Calu3 (cell line): ENCODE measurements around the gene TMEM271. TPM values are rescaled to one million over a fixed set of nuclear protein-coding genes. Genes with fewer than 3 reads are reported as not detected.

Experiments used
- BruUV-seq: library from RNA; stranded (reverse); fragments of 400-500 nt; replicated peaks from 2 replicates; lab custom pipeline; 2021; lab: Mats Ljungman, UMichigan
- CTCF ChIA-PET: fragments of 300-600 bp; sonication (Branson Sonifier 250); formaldehyde crosslinking; loops from one replicate; lab custom pipeline; 2022; ENCODE audit warnings: antibody characterized with exemption; lab: Charles Lee
- DNase-seq: peaks from one replicate; pipeline ENCODE4 v3.0.0; 2022
- H3K27ac Mint-ChIP-seq: one replicate; pipeline ENCODE4 v1.8.0; 2022; ENCODE audit warnings: mixed read lengths; ENCODE audit not compliant: unreplicated experiment
- H3K27me3 Mint-ChIP-seq: one replicate; pipeline ENCODE4 v1.8.0; 2022; ENCODE audit warnings: mixed read lengths; ENCODE audit not compliant: unreplicated experiment
- H3K36me3 Mint-ChIP-seq: one replicate; pipeline ENCODE4 v1.8.0; 2022; ENCODE audit warnings: mild to moderate bottlenecking, moderate library complexity, mixed read lengths; ENCODE audit not compliant: insufficient read depth, unreplicated experiment
- H3K4me1 Mint-ChIP-seq: one replicate; pipeline ENCODE4 v1.8.0; 2022; ENCODE audit warnings: mild to moderate bottlenecking, low read depth, mixed read lengths; ENCODE audit not compliant: unreplicated experiment
- H3K4me3 Mint-ChIP-seq: one replicate; pipeline ENCODE4 v1.8.0; 2022; ENCODE audit warnings: mild to moderate bottlenecking, low read depth, moderate library complexity, mixed read lengths; ENCODE audit not compliant: unreplicated experiment
- H3K9me3 Mint-ChIP-seq: one replicate; pipeline ENCODE4 v1.8.0; 2022; ENCODE audit warnings: low read depth, mixed read lengths; ENCODE audit not compliant: unreplicated experiment
- CTCF ChIP-seq: fragments of 200-600 bp; IDR thresholded peaks from one replicate; pipeline ENCODE4 v1.8.0; 2022; ENCODE audit warnings: antibody characterized with exemption; ENCODE audit not compliant: unreplicated experiment
- intact Hi-C: fragments of 100-400 bp; cut with micrococcal nuclease; formaldehyde crosslinking; loops from one replicate; pipeline ENCODE4 v1.10.0; 2022; ENCODE audit not compliant: unreplicated experiment
- total RNA-seq: library from RNA; stranded (reverse); gene quantifications from 2 replicates; pipeline ENCODE4 v1.2.3, GENCODE V29; 2022

TMEM271 gene
- total RNA-seq, 1 experiment from 2014 or later: not detected

- Mint-ChIP-seq H3K27ac (no peak overlapping the region), H3K27me3 (no peaks in the 10 kb centered on the region), H3K36me3 (peaks cover 34% of the 10 kb centered on the region), H3K4me1 (no peaks in the 10 kb centered on the region), H3K9me3 (peaks cover 7% of the 10 kb centered on the region), H3K4me3 (no peak overlapping the region)
- intact Hi-C loops: no loop called here
- no peak for DNase-seq
- no peak for TF ChIP-seq CTCF
- CTCF ChIA-PET: no interaction called here
- no TSS peak for BruUV-seq
These were observed 40.2 kb downstream of the TMEM271 start for GRCh38 chr4:535924-536281.

GRCh38 chr4:535181-535923, 40.7 kb downstream of the TMEM271 start:
- no TSS peak for BruUV-seq
- H3K27ac Mint-ChIP-seq: no peak overlapping the region
- H3K9me3 Mint-ChIP-seq: peaks cover 7% of the 10 kb centered on the region
- TF ChIP-seq CTCF: no peak
- H3K4me3 Mint-ChIP-seq: no peak overlapping the region
- no peaks in the 10 kb centered on the region for H3K27me3 Mint-ChIP-seq
- H3K4me1 Mint-ChIP-seq: no peaks in the 10 kb centered on the region
- CTCF ChIA-PET: no interaction called here
- DNase-seq: no peak
- intact Hi-C loops: no loop called here
- H3K36me3 Mint-ChIP-seq: peaks cover 34% of the 10 kb centered on the region

- H3K9me3 Mint-ChIP-seq: peaks cover 7% of the 10 kb centered on the region
- CTCF ChIA-PET: no interaction called here
- H3K27ac Mint-ChIP-seq: no peak overlapping the region
- H3K36me3 Mint-ChIP-seq: peaks cover 34% of the 10 kb centered on the region
- TF ChIP-seq CTCF: no peak
- H3K4me3 Mint-ChIP-seq: no peak overlapping the region
- no peaks in the 10 kb centered on the region for H3K4me1 Mint-ChIP-seq
- no peak for DNase-seq
- no peaks in the 10 kb centered on the region for H3K27me3 Mint-ChIP-seq
- intact Hi-C loops: no loop called here
- BruUV-seq: no TSS peak
These were observed 41.4 kb downstream of the TMEM271 start for GRCh38 chr4:534576-535151.

- DNase-seq: no peak
- TF ChIP-seq CTCF: no peak
- no TSS peak for BruUV-seq
- intact Hi-C loops: no loop called here
- H3K27me3 Mint-ChIP-seq: no peaks in the 10 kb centered on the region
- H3K27ac Mint-ChIP-seq: no peak overlapping the region
- peaks cover 34% of the 10 kb centered on the region for H3K36me3 Mint-ChIP-seq
- H3K4me1 Mint-ChIP-seq: no peaks in the 10 kb centered on the region
- no peak overlapping the region for H3K4me3 Mint-ChIP-seq
- H3K9me3 Mint-ChIP-seq: peaks cover 7% of the 10 kb centered on the region
- CTCF ChIA-PET: no interaction called here
These were observed 42.0 kb downstream of the TMEM271 start for GRCh38 chr4:534101-534575.
